Stimulated activated CD4-positive, alpha-beta T cell treated with anti-CD3 and anti-CD28 coated beads, Interleukin-1b, Interleukin-23, amount 100 ng/mL, for 24 hours (primary cell): ENCODE results near the gene CYP27B1.

ENCODE experiments used
- DNase-seq, 4 experiments: peaks; one replicate each; pipeline ENCODE4 v3.0.0-alpha.2; 2020; ENCODE audit warnings: low read depth in 4 of 4, low spot score in 1 of 4

CYP27B1 gene

GRCh38 chr12:57767305-57767698, 424 bp upstream of the CYP27B1 start:
- no peak for DNase-seq

GRCh38 chr12:57765698-57766463, 997 bp downstream of the CYP27B1 start:
- no peak for DNase-seq

GRCh38 chr12:57765003-57765697, 1.7 kb downstream of the CYP27B1 start:
- peak in 3 of 4 experiments; percentile 38 to 64 (median 45) for DNase-seq

- no peak for DNase-seq
Measured at GRCh38 chr12:57764662-57765002, 2.2 kb downstream of the CYP27B1 start.

- no peak for DNase-seq
Measured at GRCh38 chr12:57763881-57764661, 2.8 kb downstream of the CYP27B1 start.

- no peak for DNase-seq
Measured at GRCh38 chr12:57762463-57762862, 4.4 kb downstream of the CYP27B1 start.

- no peak for DNase-seq
Measured at GRCh38 chr12:57761391-57761998, 5.4 kb downstream of the CYP27B1 start.

GRCh38 chr12:57760347-57760982, 6.4 kb downstream of the CYP27B1 start:
- DNase-seq = no peak

- DNase-seq = no peak
Measured at GRCh38 chr12:57759360-57759980, 7.4 kb downstream of the CYP27B1 start.

GRCh38 chr12:57758552-57759359, 8.1 kb downstream of the CYP27B1 start:
- DNase-seq = no peak

GRCh38 chr12:57757771-57758170, 9.1 kb downstream of the CYP27B1 start:
- DNase-seq = no peak

- peak; percentile 38 to 62 (median 54) for DNase-seq
Measured at GRCh38 chr12:57756406-57757341, 10.2 kb downstream of the CYP27B1 start.

- DNase-seq = no peak
Measured at GRCh38 chr12:57755454-57756372, 11.2 kb downstream of the CYP27B1 start.

GRCh38 chr12:57755194-57755453, 11.8 kb downstream of the CYP27B1 start:
- DNase-seq = no peak

GRCh38 chr12:57754411-57755193, 12.3 kb downstream of the CYP27B1 start, which contains the start of gene MARCHF9:
MARCHF9 (plus strand) TSS chr12:57755103; CDS start chr12:57755529, 426 bp downstream.
- peak; percentile 55 to 88 (median 66) for DNase-seq

- DNase-seq = no peak
Measured at GRCh38 chr12:57753756-57754337, 13.0 kb downstream of the CYP27B1 start.

GRCh38 chr12:57752668-57753000, 14.2 kb downstream of the CYP27B1 start:
- DNase-seq = no peak
